ENCODE results near the gene WDR37.
A peak's percentile ranks its signal among the peaks of the same experiment; 100 is the strongest.
"Not testable (repeated sequence)": the region's sequence is repeated elsewhere in the genome, so short reads cannot be mapped to it uniquely, and the experiment has no call there.

Gene WDR37

GRCh38 chr10:1109795-1110673 lies 53.8 kb downstream of the WDR37 start:
- DNase-seq: peak; percentile 32 to 43
- no peak for TF ChIP-seq GATA1 (IDR thresholded peaks at IDR 0.05; ENCODE audit: low read depth, low read length)
- no peak for TF ChIP-seq POLR2A (IDR thresholded peaks at IDR 0.05; ENCODE audit: low read length)

- TF ChIP-seq GATA1 (IDR thresholded peaks at IDR 0.05; ENCODE audit: low read depth, low read length) (no peak), POLR2A (IDR thresholded peaks at IDR 0.05; ENCODE audit: low read length) (no peak)
- no peak for DNase-seq
These were observed 54.5 kb downstream of the WDR37 start for GRCh38 chr10:1110674-1111119.

DNA sequence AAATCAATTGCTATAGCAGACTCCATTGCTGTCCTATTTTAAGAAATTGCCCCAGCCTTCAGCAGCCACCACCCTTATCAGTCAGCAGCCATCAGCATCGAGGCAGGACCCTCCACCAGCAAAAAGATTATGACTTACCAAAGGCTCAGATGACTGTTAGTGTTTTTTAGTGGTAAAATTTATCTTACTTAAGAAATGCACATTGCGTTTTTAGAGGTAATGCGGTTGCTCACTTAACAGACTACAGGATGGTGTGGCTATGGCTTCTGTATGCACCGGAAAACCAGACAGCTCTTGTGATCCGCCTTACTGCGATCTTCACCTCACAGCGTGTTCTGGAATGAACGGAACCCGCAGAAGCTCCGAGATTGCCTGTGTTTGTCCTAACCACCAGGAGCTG lies 58.1 kb downstream of the WDR37 start:
- no peak for TF ChIP-seq POLR2A (IDR thresholded peaks at IDR 0.05; ENCODE audit: low read length)
- no peak for TF ChIP-seq GATA1 (IDR thresholded peaks at IDR 0.05; ENCODE audit: low read depth, low read length)
- no peak for DNase-seq

GRCh38 chr10:1114719-1115606 lies 58.8 kb downstream of the WDR37 start:
- TF ChIP-seq POLR2A (IDR thresholded peaks at IDR 0.05; ENCODE audit: low read length): no peak
- TF ChIP-seq GATA1 (IDR thresholded peaks at IDR 0.05; ENCODE audit: low read depth, low read length): no peak
- no peak for DNase-seq

- DNase-seq: no peak
- TF ChIP-seq GATA1 (IDR thresholded peaks at IDR 0.05; ENCODE audit: low read depth, low read length) (no peak), POLR2A (IDR thresholded peaks at IDR 0.05; ENCODE audit: low read length) (no peak)
These were observed 59.4 kb downstream of the WDR37 start for GRCh38 chr10:1115607-1115955.

DNA sequence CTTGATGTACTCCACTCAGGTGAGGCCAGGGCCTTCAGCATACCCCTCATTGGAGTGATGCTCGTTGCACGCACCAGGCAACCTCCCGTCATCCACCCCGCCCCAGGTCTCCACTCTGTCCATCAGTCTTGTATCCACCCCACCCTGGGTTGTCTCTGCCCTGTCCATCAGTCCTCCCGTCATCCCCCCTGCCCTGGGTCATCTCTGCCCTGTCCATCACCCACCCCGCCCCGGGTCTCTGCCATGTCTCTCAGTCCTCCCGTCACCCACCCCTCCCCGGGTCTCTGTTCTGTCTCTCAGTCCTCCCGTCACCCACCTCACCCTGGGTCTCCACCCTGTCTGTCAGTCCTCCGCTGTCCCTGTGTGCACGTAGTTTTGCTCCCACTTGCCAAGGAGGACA lies 59.9 kb downstream of the WDR37 start:
- no peak for TF ChIP-seq POLR2A (IDR thresholded peaks at IDR 0.05; ENCODE audit: low read length)
- no peak for DNase-seq

DNA sequence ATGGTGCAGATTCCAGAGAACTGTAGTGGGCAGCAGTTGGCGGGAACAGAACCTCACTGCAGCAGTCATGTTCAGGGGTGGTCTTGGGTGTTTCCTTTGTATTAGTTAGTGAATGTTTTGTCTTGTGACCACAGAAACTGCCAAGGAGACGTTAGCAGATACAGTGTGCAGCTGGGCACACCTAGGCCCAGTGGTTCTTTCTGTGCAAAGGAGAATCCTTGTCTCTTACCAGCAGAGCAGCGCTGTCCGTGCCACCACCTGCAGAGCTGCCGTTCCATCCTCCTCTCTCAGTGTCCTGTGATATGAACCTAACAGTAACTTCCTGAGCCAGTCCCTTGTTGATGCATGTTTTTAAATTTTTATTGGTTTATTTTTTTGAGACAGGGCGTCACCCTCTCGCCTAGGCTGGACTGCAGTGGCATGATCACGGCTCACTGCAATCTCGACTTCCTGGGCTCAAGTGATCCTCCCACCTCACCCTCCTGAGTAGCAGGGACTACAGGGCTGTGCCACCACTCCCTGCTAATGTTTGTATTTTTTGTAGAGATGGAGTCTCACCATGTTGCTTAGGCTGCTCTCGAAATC lies 60.6 kb downstream of the WDR37 start:
- TF ChIP-seq POLR2A (IDR thresholded peaks at IDR 0.05; ENCODE audit: low read length): no peak
- TF ChIP-seq GATA1 (IDR thresholded peaks at IDR 0.05; ENCODE audit: low read depth, low read length): no peak
- DNase-seq: no peak

- TF ChIP-seq GATA1 (IDR thresholded peaks at IDR 0.05; ENCODE audit: low read depth, low read length) (no peak), POLR2A (IDR thresholded peaks at IDR 0.05; ENCODE audit: low read length) (no peak)
- DNase-seq: no peak
These were observed 61.5 kb downstream of the WDR37 start for GRCh38 chr10:1117651-1118050.

DNA sequence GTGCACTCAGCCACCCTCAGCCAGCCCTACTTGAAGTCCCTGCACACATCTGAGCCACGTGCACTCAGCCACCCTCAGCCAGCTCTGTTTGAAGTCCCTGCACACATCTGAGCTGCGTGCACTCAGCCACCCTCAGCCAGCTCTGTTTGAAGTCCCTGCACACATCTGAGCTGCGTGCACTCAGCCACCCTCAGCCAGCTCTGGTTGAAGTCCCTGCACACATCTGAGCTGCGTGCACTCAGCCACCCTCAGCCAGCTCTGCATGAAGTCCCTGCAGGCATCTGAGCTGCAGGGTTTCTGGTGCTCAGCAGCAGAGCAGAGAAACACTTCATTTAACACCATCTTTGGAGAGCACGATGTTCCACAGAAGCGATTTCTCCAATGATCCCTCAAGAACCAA lies 62.1 kb downstream of the WDR37 start:
- DNase-seq: not testable (repeated sequence)

DNA sequence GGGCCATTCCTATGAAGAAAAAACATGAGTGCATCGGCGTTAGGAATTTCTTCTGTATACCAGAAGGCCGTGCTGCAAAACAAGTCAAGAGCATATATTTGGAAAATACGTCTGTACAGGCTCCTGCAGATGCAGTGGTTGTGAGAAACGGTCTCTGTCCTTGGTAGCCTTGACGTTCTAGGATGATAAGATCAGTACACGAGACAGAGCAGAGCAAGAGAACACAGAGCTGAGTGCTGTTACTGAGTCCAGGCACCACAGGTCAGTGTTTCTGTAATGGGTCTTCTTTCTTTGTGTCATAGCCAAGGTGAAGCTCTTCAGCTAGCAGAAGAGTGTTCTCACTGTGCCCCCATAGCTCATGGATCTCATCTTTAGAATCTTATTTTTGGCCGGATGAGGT lies 62.8 kb downstream of the WDR37 start:
- DNase-seq: no peak
- no peak for TF ChIP-seq POLR2A (IDR thresholded peaks at IDR 0.05; ENCODE audit: low read length)
- TF ChIP-seq GATA1 (IDR thresholded peaks at IDR 0.05; ENCODE audit: low read depth, low read length): no peak

DNA sequence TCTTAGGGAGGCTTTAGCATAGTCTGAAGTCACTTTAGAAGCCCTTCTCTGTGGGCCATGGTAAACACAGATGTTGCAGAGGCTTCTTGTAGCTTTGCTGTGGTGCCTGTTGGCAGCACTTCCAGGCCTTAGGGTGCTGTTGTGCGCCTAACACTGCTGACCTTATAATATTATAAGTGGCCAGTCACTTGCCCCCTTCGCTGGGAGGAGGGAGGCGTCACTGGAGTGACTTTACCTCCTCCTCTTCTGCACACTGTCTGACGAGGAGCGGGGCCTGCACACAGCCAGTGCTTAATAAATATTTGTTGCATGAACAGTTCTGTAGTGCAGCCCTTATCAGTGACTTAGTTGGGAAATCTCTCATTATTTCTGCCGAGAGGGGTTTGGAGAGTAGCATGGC lies 63.3 kb downstream of the WDR37 start:
- TF ChIP-seq GATA1 (IDR thresholded peaks at IDR 0.05; ENCODE audit: low read depth, low read length) (no peak), POLR2A (IDR thresholded peaks at IDR 0.05; ENCODE audit: low read length) (no peak)
- no peak for DNase-seq

DNA sequence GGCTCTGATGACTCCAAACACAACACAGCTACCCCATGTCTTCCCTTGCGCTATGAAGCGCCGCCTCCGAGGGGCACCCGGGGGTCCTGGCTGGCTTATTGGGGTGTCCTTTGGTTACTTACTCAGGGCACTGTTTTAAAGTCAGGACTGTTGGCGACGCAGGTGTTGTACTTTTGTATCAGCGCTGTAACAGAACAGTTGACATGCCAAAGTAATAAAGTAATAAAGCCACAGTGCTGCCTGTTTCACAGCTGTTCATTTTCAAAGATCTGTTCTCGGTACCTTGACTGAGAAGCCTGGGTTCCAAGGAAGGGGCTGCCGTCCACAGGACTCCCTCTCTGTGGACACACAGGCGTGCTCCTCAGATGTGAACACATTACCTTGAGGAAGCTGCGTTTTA lies 64.1 kb downstream of the WDR37 start:
- TF ChIP-seq GATA1 (IDR thresholded peaks at IDR 0.05; ENCODE audit: low read depth, low read length) (no peak), POLR2A (IDR thresholded peaks at IDR 0.05; ENCODE audit: low read length) (no peak)
- DNase-seq: no peak

DNA sequence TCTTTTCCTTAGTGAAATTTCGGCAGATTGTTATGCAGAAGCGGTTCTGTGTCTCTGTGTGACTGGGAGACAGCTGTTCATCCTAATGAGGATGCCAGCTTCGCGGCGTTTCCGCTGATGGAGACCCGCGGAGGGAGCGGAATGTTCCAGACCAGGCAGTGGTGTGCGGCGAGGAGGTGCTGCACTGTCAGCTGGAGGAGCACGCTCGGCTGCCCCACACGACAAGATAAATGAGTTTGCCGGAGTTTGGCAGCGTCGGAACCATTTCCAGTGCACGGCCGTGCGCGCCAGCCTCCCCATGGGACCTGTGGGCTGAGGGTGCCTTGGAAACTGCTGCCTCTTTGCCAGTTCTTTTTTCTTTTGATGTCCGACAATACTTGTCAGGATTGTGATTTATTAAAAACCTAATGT lies 64.6 kb downstream of the WDR37 start:
- DNase-seq: no peak
- no peak for TF ChIP-seq POLR2A (IDR thresholded peaks at IDR 0.05; ENCODE audit: low read length)
- TF ChIP-seq GATA1 (IDR thresholded peaks at IDR 0.05; ENCODE audit: low read depth, low read length): no peak

DNA sequence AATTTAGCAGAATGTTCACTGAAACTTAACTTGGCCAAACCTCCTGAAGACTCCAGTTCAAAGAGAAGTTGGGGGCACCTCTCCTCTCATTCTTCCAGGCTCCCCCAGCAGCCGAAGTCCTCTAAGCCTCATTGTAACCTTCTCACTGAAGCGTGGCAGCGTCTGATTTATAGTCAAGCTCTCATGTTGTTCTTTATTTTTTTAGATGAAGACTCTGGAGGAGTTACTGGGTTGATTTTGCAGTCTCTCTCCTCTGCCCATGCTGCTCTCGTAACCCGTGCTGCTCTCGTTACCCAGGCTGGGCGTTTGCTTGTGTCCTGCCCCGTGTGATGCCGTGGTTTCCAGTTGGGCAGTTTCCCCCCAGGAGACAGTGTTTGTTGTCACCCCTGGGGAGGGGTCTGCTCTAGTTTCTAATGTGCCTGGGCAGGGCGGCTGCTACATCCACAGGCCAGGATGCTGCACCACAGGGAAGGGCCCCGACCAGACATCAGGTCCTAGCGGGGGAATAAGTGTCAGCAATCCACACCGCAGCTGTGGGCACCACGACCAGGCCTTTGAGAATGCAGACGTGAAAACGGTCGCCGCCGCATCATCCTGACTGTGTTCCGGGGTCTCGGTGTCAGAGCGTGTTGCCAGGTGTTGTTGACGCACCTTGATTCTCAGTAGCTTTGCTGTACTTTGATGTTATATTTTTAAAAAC lies 65.2 kb downstream of the WDR37 start:
- no peak for TF ChIP-seq GATA1 (IDR thresholded peaks at IDR 0.05; ENCODE audit: low read depth, low read length)
- no peak for TF ChIP-seq POLR2A (IDR thresholded peaks at IDR 0.05; ENCODE audit: low read length)
- DNase-seq: no peak

Data from erythroblast (primary cell).